DND-41 (cell line): ENCODE data around the gene PTTG2.

Experiments used
- ATAC-seq: fragments of 200-7000 bp; cut with Tn5 transposase; 3 replicates; pipeline ENCODE4 v1.9.1; 2021; ENCODE audit warnings: low read depth; ENCODE audit not compliant: insufficient read depth
- DNase-seq: peaks from one replicate; pipeline ENCODE4 v3.0.0-alpha.2; 2020
- H2AFZ ChIP-seq: 2 replicates; pipeline ENCODE4 v1.6.0; 2012; ENCODE audit warnings: low read depth, low read length
- H3K27ac ChIP-seq: 2 replicates; pipeline ENCODE4 v1.5.1; 2012; ENCODE audit warnings: low read length, inconsistent platforms
- H3K27me3 ChIP-seq: fragments of 200-600 bp; sonication (generic); 2 replicates; pipeline ENCODE4 v1.6.0; 2012; ENCODE audit warnings: low read length, mild to moderate bottlenecking, inconsistent platforms; ENCODE audit not compliant: insufficient read depth, poor library complexity
- H3K36me3 ChIP-seq: 2 replicates; pipeline ENCODE4 v1.5.1; 2012; ENCODE audit warnings: low read length, inconsistent platforms; ENCODE audit not compliant: insufficient read depth
- H3K4me1 ChIP-seq: 2 replicates; pipeline ENCODE4 v1.5.1; 2012; ENCODE audit warnings: mild to moderate bottlenecking, low read length; ENCODE audit not compliant: insufficient read depth
- H3K4me2 ChIP-seq: 2 replicates; pipeline ENCODE4 v1.6.0; 2012; ENCODE audit warnings: mild to moderate bottlenecking, moderate library complexity, low read length, inconsistent platforms; ENCODE audit not compliant: insufficient read depth
- H3K4me3 ChIP-seq, 2 experiments: fragments of 200-600 bp in 1 of 2; shearing (Covaris generic) in 1 of 2; 2 replicates each; pipeline ENCODE4 v1.5.1; 2012 to 2016; ENCODE audit warnings: inconsistent platforms in 2 of 2, low read length in 2 of 2, mild to moderate bottlenecking in 2 of 2, low read depth in 1 of 2, moderate library complexity in 1 of 2
- H3K79me2 ChIP-seq: 2 replicates; pipeline ENCODE4 v1.6.0; 2012; ENCODE audit warnings: low read length, inconsistent platforms; ENCODE audit not compliant: insufficient read depth
- H3K9ac ChIP-seq: 2 replicates; pipeline ENCODE4 v1.6.0; 2012; ENCODE audit warnings: low read depth, mild to moderate bottlenecking, inconsistent platforms, low read length, moderate library complexity
- H3K9me3 ChIP-seq: 2 replicates; pipeline ENCODE4 v1.5.1; 2012; ENCODE audit warnings: low read length, moderate library complexity, mild to moderate bottlenecking, inconsistent platforms; ENCODE audit not compliant: insufficient read depth, severe bottlenecking
- H4K20me1 ChIP-seq: 2 replicates; pipeline ENCODE4 v1.6.0; 2012; ENCODE audit warnings: low read length; ENCODE audit not compliant: insufficient read depth
- CTCF ChIP-seq: IDR thresholded peaks from 2 replicates; pipeline ENCODE4 v1.5.1; 2012; ENCODE audit warnings: borderline replicate concordance, low read length, moderate library complexity, mild to moderate bottlenecking; ENCODE audit not compliant: poor library complexity, severe bottlenecking; ENCODE audit errors: extremely low read depth
- EZH2 ChIP-seq: IDR thresholded peaks from 3 replicates; pipeline ENCODE4 v1.6.1; 2012; ENCODE audit warnings: borderline replicate concordance, low read depth, mild to moderate bottlenecking, moderate library complexity, low read length, inconsistent platforms; ENCODE audit not compliant: severe bottlenecking

Gene PTTG2

GRCh38 chr4:37982736-37983135, 22.5 kb downstream of the PTTG2 start:
- TF ChIP-seq CTCF (no peak), EZH2 (no peak)
- H3K79me2 ChIP-seq, result peaks cover 81% of the 10 kb centered on the region
- H3K4me3 ChIP-seq, result no peak overlapping the region
- H3K4me1 ChIP-seq, result peaks cover 22% of the 10 kb centered on the region
- no peak for ATAC-seq
- H3K36me3 ChIP-seq, result no peaks in the 10 kb centered on the region
- H3K9me3 ChIP-seq, result no peaks in the 10 kb centered on the region
- DNase-seq, result no peak
- no peak overlapping the region for H3K4me2 ChIP-seq
- H3K27ac ChIP-seq, result no peak overlapping the region
- H4K20me1 ChIP-seq, result peaks cover 25% of the 10 kb centered on the region; the same call in 1 of the 2 replicates
- no peak overlapping the region for H2AFZ ChIP-seq
- H3K27me3 ChIP-seq, result no peaks in the 10 kb centered on the region
- H3K9ac ChIP-seq, result no peak overlapping the region

GRCh38 chr4:37983951-37984350, 23.8 kb downstream of the PTTG2 start:
- TF ChIP-seq CTCF, result no peak
- TF ChIP-seq EZH2, result no peak
- no peaks in the 10 kb centered on the region for H3K36me3 ChIP-seq
- no peaks in the 10 kb centered on the region for H3K27me3 ChIP-seq
- peaks cover 10% of the 10 kb centered on the region for H3K4me1 ChIP-seq
- H3K9ac ChIP-seq, result no peak overlapping the region
- no peak overlapping the region for H3K27ac ChIP-seq
- H2AFZ ChIP-seq, result no peak overlapping the region
- H3K79me2 ChIP-seq, result peaks cover 81% of the 10 kb centered on the region
- H3K9me3 ChIP-seq, result no peaks in the 10 kb centered on the region
- ATAC-seq (no peak), DNase-seq (no peak)
- peaks cover 32% of the 10 kb centered on the region; the same call in 1 of the 2 replicates for H4K20me1 ChIP-seq
- no peak overlapping the region for H3K4me3 ChIP-seq
- H3K4me2 ChIP-seq, result no peak overlapping the region

GRCh38 chr4:37985730-37986275, 25.6 kb downstream of the PTTG2 start:
- H3K9ac ChIP-seq, result no peak overlapping the region
- H3K9me3 ChIP-seq, result no peaks in the 10 kb centered on the region
- H3K27me3 ChIP-seq, result no peaks in the 10 kb centered on the region
- DNase-seq, result no peak
- H3K4me2 ChIP-seq, result no peak overlapping the region
- ATAC-seq, result no peak
- no peak overlapping the region for H2AFZ ChIP-seq
- H3K27ac ChIP-seq, result no peak overlapping the region
- H3K4me1 ChIP-seq, result no peaks in the 10 kb centered on the region
- TF ChIP-seq CTCF, result no peak
- no peak for TF ChIP-seq EZH2
- peaks cover 71% of the 10 kb centered on the region for H3K79me2 ChIP-seq
- no peaks in the 10 kb centered on the region for H3K36me3 ChIP-seq
- no peak overlapping the region for H3K4me3 ChIP-seq
- H4K20me1 ChIP-seq, result peaks cover 36% of the 10 kb centered on the region; the same call in 1 of the 2 replicates
